ENCODE results near the gene UBE2E2. TPM values are rescaled to one million over a fixed set of nuclear protein-coding genes. Genes with fewer than 3 reads are reported as not detected.

UBE2E2 gene
- polyA plus RNA-seq, 1 experiment = 41.9 TPM

GRCh38 chr3:23475446-23475845 lies 272.3 kb downstream of the UBE2E2 start:
- Histone ChIP-seq H3K4me3 (ENCODE audit: low read depth, low read length) (no peak overlapping the region), H3K36me3 (ENCODE audit: control insufficient read depth, insufficient read depth, low read length) (peaks cover 1% of the 10 kb centered on the region; the same call in 1 of the 2 replicates), H3K27me3 (ENCODE audit: control insufficient read depth, insufficient read depth, low read length) (no peaks in the 10 kb centered on the region)
- CTCF ChIA-PET = interaction anchor here (1.6 kb wide), 1 partner anchor 9 kb away, joined by 4 read pairs; no protein-coding TSS in a partner anchor
- DNase-seq (ENCODE audit: low read depth) = no peak
- POLR2A ChIA-PET = no interaction called here
- no peak for TF ChIP-seq CTCF (IDR thresholded peaks at IDR 0.05; ENCODE audit: insufficient read depth, low read depth, low read length)

- POLR2A ChIA-PET = no interaction called here
- peaks cover 1% of the 10 kb centered on the region; the same call in 1 of the 2 replicates for H3K36me3 ChIP-seq (ENCODE audit: control insufficient read depth, insufficient read depth, low read length)
- H3K4me3 ChIP-seq (ENCODE audit: low read depth, low read length) = no peak overlapping the region
- DNase-seq (ENCODE audit: low read depth) = no peak
- CTCF ChIA-PET = no interaction called here
- no peaks in the 10 kb centered on the region for H3K27me3 ChIP-seq (ENCODE audit: control insufficient read depth, insufficient read depth, low read length)
- no peak for TF ChIP-seq CTCF (IDR thresholded peaks at IDR 0.05; ENCODE audit: insufficient read depth, low read depth, low read length)
Observed at GRCh38 chr3:23479026-23479425, 275.9 kb downstream of the UBE2E2 start.

GRCh38 chr3:23479615-23480328 lies 276.6 kb downstream of the UBE2E2 start:
- Histone ChIP-seq H3K27me3 (ENCODE audit: control insufficient read depth, insufficient read depth, low read length) (no peaks in the 10 kb centered on the region), H3K36me3 (ENCODE audit: control insufficient read depth, insufficient read depth, low read length) (peaks cover 1% of the 10 kb centered on the region; the same call in 1 of the 2 replicates), H3K4me3 (ENCODE audit: low read depth, low read length) (no peak overlapping the region)
- DNase-seq (ENCODE audit: low read depth) = no peak
- ChIA-PET POLR2A (no interaction called here), CTCF (no interaction called here)
- TF ChIP-seq CTCF (IDR thresholded peaks at IDR 0.05; ENCODE audit: insufficient read depth, low read depth, low read length) = no peak

GRCh38 chr3:23480329-23480714 lies 277.2 kb downstream of the UBE2E2 start:
- Histone ChIP-seq H3K4me3 (ENCODE audit: low read depth, low read length) (no peak overlapping the region), H3K27me3 (ENCODE audit: control insufficient read depth, insufficient read depth, low read length) (no peaks in the 10 kb centered on the region), H3K36me3 (ENCODE audit: control insufficient read depth, insufficient read depth, low read length) (peaks cover 1% of the 10 kb centered on the region; the same call in 1 of the 2 replicates)
- ChIA-PET CTCF (no interaction called here), POLR2A (no interaction called here)
- DNase-seq (ENCODE audit: low read depth) = no peak
- no peak for TF ChIP-seq CTCF (IDR thresholded peaks at IDR 0.05; ENCODE audit: insufficient read depth, low read depth, low read length)

- H3K27me3 ChIP-seq (ENCODE audit: control insufficient read depth, insufficient read depth, low read length) = no peaks in the 10 kb centered on the region
- ChIA-PET POLR2A (no interaction called here), CTCF (no interaction called here)
Observed at GRCh38 chr3:23481011-23481615, 278.0 kb downstream of the UBE2E2 start.

More at GRCh38 chr3:23481011-23481615, 278.0 kb downstream of the UBE2E2 start:
- peaks cover 1% of the 10 kb centered on the region; the same call in 1 of the 2 replicates for H3K36me3 ChIP-seq (ENCODE audit: control insufficient read depth, insufficient read depth, low read length)
- no peak for DNase-seq (ENCODE audit: low read depth)
- no peak for TF ChIP-seq CTCF (IDR thresholded peaks at IDR 0.05; ENCODE audit: insufficient read depth, low read depth, low read length)
- H3K4me3 ChIP-seq (ENCODE audit: low read depth, low read length) = no peak overlapping the region
